HepG2 (cell line): Measurements from ENCODE around the gene CDHR4. TPM values are rescaled to one million over a fixed set of nuclear protein-coding genes. Genes with fewer than 3 reads are reported as not detected.

Experiments used
- GABPB1 ChIP-seq: IDR thresholded peaks from 2 replicates; pipeline ENCODE4 v1.6.1; 2016; ENCODE audit warnings: mild to moderate bottlenecking, missing genetic modification reagents, moderate library complexity, missing compliant biosample characterization
- HMG20B ChIP-seq: conservative IDR thresholded peaks from 2 replicates; pipeline ENCODE4 v1.6.1; 2016; ENCODE audit warnings: missing genetic modification reagents, missing compliant biosample characterization
- IRF2 ChIP-seq: IDR thresholded peaks from 2 replicates; pipeline ENCODE4 v1.6.1; 2018; ENCODE audit warnings: missing genetic modification reagents, missing compliant biosample characterization
- KDM6A ChIP-seq: IDR thresholded peaks from 2 replicates; pipeline ENCODE4 v1.6.1; 2016; ENCODE audit warnings: low read depth
- MLLT10 ChIP-seq: sonication (generic); formaldehyde crosslinking; IDR thresholded peaks from 2 replicates; pipeline ENCODE4 v1.4.0; 2020; ENCODE audit warnings: missing genetic modification reagents
- NCOA1 ChIP-seq: sonication (generic); formaldehyde crosslinking; IDR thresholded peaks from 2 replicates; pipeline ENCODE4 v1.9.0; 2021; ENCODE audit warnings: missing genetic modification reagents
- NFIC ChIP-seq: IDR thresholded peaks from 2 replicates; pipeline ENCODE4 v1.6.1; 2012; ENCODE audit warnings: mild to moderate bottlenecking, low read length, inconsistent platforms
- PPARG ChIP-seq: conservative IDR thresholded peaks from 2 replicates; pipeline ENCODE4 v1.6.1; 2016; ENCODE audit warnings: missing biosample characterization, missing genetic modification reagents
- SMAD3 ChIP-seq: sonication (generic); formaldehyde crosslinking; IDR thresholded peaks from 2 replicates; pipeline ENCODE4 v1.4.0; 2020; ENCODE audit warnings: missing genetic modification reagents
- TOE1 ChIP-seq: sonication (generic); formaldehyde crosslinking; IDR thresholded peaks from 2 replicates; pipeline ENCODE4 v1.4.0; 2020; ENCODE audit warnings: mild to moderate bottlenecking, missing genetic modification reagents
- ZBTB3 ChIP-seq: sonication (generic); formaldehyde crosslinking; IDR thresholded peaks from 2 replicates; pipeline ENCODE4 v1.4.0; 2020; ENCODE audit warnings: low read depth, mild to moderate bottlenecking, moderate library complexity, missing genetic modification reagents, borderline replicate concordance
- ZNF260 ChIP-seq: sonication (generic); formaldehyde crosslinking; IDR thresholded peaks from 2 replicates; pipeline ENCODE4 v1.4.0; 2020; ENCODE audit warnings: missing genetic modification reagents, low read depth, mild to moderate bottlenecking, borderline replicate concordance
- ZNF350 ChIP-seq: sonication (generic); formaldehyde crosslinking; IDR thresholded peaks from 2 replicates; pipeline ENCODE4 v1.4.0; 2020; ENCODE audit warnings: mild to moderate bottlenecking, low read depth, missing genetic modification reagents, borderline replicate concordance
- ZNF614 ChIP-seq: IDR thresholded peaks from 2 replicates; pipeline ENCODE4 v1.6.1; 2018; ENCODE audit warnings: missing biosample characterization, missing genetic modification reagents, inconsistent platforms, borderline replicate concordance
- ZNF841 ChIP-seq: sonication (generic); formaldehyde crosslinking; IDR thresholded peaks from 2 replicates; pipeline ENCODE4 v1.8.1; 2023; ENCODE audit warnings: missing genetic modification reagents, borderline replicate concordance
- polyA plus RNA-seq, 8 experiments: library from polyadenylated mRNA; depleted of rRNA in 3 of 8; stranded (reverse) in 7 of 8; unstranded in 1 of 8; fragments of >200 nt; fragmentation: Illumina TruSeq in 4 of 8; extraction: Trizol in 4 of 8; gene quantifications; 2 replicates each; pipeline versions ENCODE4 v1.2.1 to v1.2.3, GENCODE V29; 2011 to 2016; ENCODE audit warnings: low read depth in 4 of 8, missing spikeins in 1 of 8, mixed read lengths in 1 of 8; ENCODE audit not compliant: insufficient read depth in 1 of 8
- total RNA-seq, 5 experiments: library from RNA; depleted of rRNA; stranded (reverse); fragments of >200 nt; fragmentation: Illumina TruSeq; extraction: Trizol; gene quantifications; 2 replicates each; pipeline ENCODE4 v1.2.3, GENCODE V29; 2016; ENCODE audit warnings: low read depth in 1 of 5
- TF ChIP-seq, protein P1 (sequence below): IDR thresholded peaks from 2 replicates; pipeline ENCODE4 v1.6.1; 2016; ENCODE audit warnings: low read depth, borderline replicate concordance
- TF ChIP-seq, protein P2 (sequence below): sonication (generic); formaldehyde crosslinking; IDR thresholded peaks from 2 replicates; pipeline ENCODE4 v1.4.0; 2020; ENCODE audit warnings: mild to moderate bottlenecking, missing genetic modification reagents
- TF ChIP-seq, protein P3 (sequence below): IDR thresholded peaks from 2 replicates; pipeline ENCODE4 v1.6.1; 2012; ENCODE audit warnings: inconsistent platforms
- TF ChIP-seq, protein P4 (sequence below): sonication (generic); formaldehyde crosslinking; IDR thresholded peaks from 2 replicates; pipeline ENCODE4 v1.9.0; 2022; ENCODE audit warnings: low read depth, missing genetic modification reagents
- TF ChIP-seq, protein P5 (sequence below): sonication (generic); formaldehyde crosslinking; IDR thresholded peaks from 2 replicates; pipeline ENCODE4 v1.5.0; 2020; ENCODE audit warnings: mild to moderate bottlenecking, low read depth, missing genetic modification reagents, borderline replicate concordance
- TF ChIP-seq, protein P6 (sequence below): sonication (generic); formaldehyde crosslinking; IDR thresholded peaks from 2 replicates; pipeline ENCODE4 v1.4.0; 2020; ENCODE audit warnings: missing genetic modification reagents, mild to moderate bottlenecking, borderline replicate concordance

Gene CDHR4
- total and polyA plus RNA-seq, 2 of the 13 experiments (the other 11 are each of a cell fraction or from before 2014, with no cell fraction given) = 0.21 TPM; not detected in 1

DNA sequence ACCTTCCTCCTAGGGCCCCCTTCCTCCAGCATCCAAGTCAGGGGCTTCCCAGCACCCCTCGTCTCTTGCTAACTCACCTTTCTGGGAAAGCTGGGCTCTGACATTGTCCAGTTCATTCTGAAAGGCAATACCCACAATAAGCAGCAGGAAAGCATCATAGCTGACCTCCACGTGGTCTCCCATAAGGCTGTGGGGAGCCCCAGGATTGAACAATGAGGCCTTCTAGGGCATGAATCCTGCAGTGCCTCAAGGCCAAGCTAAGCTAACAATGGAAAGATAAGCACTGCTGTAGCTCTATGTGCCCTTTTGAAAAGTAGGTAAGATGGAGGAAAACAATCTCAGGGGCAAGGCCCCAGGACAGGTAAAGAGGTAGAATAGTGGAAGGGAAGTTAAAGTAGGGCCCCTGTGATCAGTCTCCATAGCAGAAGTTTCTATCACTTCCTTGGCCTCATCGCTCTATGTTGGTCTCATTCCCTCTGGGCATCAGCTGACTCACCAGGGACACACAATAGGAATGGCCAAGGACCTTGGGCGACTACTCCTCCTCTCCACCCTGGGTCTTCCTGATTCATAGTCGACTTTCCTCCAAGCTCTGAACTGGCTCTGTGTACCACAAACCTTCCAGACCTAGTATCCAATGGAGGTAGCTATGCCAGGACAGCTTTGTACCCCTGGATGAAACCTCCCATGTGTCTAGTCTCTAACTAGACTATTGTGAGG lies 45.0 kb upstream of the CDHR4 start (continued):
- TF ChIP-seq NCOA1 = no peak
- TF ChIP-seq GABPB1 (CRISPR knock-in tag) = 0 out of 2 replicates have a peak, but pooled peaks have one; percentile 6
- TF ChIP-seq, protein P1, sequence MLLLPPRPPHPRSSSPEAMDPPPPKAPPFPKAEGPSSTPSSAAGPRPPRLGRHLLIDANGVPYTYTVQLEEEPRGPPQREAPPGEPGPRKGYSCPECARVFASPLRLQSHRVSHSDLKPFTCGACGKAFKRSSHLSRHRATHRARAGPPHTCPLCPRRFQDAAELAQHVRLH (CRISPR knock-in tag) = no peak
- TF ChIP-seq ZNF350 (CRISPR knock-in tag) = 0 out of 2 replicates have a peak, but pooled peaks have one; percentile 23
- peak; percentile 63; the same call in 1 of the 2 replicates for TF ChIP-seq ZNF614 (CRISPR knock-in tag)
- no peak for TF ChIP-seq PPARG (CRISPR knock-in tag)
- no peak; the same call in 1 of the 2 replicates for TF ChIP-seq ZBTB3
- TF ChIP-seq, protein P2, sequence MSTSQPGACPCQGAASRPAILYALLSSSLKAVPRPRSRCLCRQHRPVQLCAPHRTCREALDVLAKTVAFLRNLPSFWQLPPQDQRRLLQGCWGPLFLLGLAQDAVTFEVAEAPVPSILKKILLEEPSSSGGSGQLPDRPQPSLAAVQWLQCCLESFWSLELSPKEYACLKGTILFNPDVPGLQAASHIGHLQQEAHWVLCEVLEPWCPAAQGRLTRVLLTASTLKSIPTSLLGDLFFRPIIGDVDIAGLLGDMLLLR (CRISPR knock-in tag) = no peak
- TF ChIP-seq NFIC = no peak
- TF ChIP-seq, protein P3, sequence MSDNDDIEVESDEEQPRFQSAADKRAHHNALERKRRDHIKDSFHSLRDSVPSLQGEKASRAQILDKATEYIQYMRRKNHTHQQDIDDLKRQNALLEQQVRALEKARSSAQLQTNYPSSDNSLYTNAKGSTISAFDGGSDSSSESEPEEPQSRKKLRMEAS = peak; percentile 96
- TF ChIP-seq, protein P4, sequence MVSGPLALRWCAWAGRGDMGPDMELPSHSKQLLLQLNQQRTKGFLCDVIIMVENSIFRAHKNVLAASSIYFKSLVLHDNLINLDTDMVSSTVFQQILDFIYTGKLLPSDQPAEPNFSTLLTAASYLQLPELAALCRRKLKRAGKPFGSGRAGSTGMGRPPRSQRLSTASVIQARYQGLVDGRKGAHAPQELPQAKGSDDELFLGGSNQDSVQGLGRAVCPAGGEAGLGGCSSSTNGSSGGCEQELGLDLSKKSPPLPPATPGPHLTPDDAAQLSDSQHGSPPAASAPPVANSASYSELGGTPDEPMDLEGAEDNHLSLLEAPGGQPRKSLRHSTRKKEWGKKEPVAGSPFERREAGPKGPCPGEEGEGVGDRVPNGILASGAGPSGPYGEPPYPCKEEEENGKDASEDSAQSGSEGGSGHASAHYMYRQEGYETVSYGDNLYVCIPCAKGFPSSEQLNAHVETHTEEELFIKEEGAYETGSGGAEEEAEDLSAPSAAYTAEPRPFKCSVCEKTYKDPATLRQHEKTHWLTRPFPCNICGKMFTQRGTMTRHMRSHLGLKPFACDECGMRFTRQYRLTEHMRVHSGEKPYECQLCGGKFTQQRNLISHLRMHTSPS (CRISPR knock-in tag) = 0 out of 2 replicates have a peak, but pooled peaks have one; percentile 37
- TF ChIP-seq HMG20B (CRISPR knock-in tag) = no peak
- TF ChIP-seq, protein P5, sequence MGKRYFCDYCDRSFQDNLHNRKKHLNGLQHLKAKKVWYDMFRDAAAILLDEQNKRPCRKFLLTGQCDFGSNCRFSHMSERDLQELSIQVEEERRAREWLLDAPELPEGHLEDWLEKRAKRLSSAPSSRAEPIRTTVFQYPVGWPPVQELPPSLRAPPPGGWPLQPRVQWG = no peak
- TF ChIP-seq ZNF841 = no peak
- TF ChIP-seq TOE1 (CRISPR knock-in tag) = no peak
- 0 out of 2 replicates have a peak, but pooled peaks have one; percentile 26 for TF ChIP-seq IRF2 (CRISPR knock-in tag)
- no peak for TF ChIP-seq SMAD3 (CRISPR knock-in tag)
- TF ChIP-seq MLLT10 (CRISPR knock-in tag) = no peak
- no peak for TF ChIP-seq ZNF260
- 0 out of 2 replicates have a peak, but pooled peaks have one; percentile 35 for TF ChIP-seq KDM6A (CRISPR knock-in tag)
- TF ChIP-seq, protein P6, sequence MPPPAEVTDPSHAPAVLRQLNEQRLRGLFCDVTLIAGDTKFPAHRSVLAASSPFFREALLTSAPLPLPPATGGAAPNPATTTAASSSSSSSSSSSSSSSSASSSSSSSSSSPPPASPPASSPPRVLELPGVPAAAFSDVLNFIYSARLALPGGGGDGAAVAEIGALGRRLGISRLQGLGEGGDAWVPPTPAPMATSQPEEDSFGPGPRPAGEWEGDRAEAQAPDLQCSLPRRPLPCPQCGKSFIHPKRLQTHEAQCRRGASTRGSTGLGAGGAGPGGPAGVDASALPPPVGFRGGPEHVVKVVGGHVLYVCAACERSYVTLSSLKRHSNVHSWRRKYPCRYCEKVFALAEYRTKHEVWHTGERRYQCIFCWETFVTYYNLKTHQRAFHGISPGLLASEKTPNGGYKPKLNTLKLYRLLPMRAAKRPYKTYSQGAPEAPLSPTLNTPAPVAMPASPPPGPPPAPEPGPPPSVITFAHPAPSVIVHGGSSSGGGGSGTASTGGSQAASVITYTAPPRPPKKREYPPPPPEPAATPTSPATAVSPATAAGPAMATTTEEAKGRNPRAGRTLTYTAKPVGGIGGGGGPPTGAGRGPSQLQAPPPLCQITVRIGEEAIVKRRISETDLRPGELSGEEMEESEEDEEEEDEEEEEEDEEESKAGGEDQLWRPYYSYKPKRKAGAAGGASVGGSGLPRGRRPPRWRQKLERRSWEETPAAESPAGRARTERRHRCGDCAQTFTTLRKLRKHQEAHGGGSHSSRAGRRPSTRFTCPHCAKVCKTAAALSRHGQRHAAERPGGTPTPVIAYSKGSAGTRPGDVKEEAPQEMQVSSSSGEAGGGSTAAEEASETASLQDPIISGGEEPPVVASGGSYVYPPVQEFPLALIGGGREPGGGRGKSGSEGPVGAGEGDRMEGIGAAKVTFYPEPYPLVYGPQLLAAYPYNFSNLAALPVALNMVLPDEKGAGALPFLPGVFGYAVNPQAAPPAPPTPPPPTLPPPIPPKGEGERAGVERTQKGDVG (CRISPR knock-in tag) = 0 out of 2 replicates have a peak, but pooled peaks have one; percentile 64
